PC-9 (cell line): ENCODE measurements around the gene NFATC1.

ENCODE experiments used
- EZH2 ChIP-seq: fragments of 200-600 bp; sonication (generic); IDR thresholded peaks from 2 replicates; pipeline ENCODE4 v1.8.0; 2017; ENCODE audit warnings: antibody characterized with exemption, low read depth
- TF ChIP-seq, protein P1 (sequence below): fragments of 200-600 bp; sonication (generic); conservative IDR thresholded peaks from 2 replicates; pipeline ENCODE4 v1.6.1; 2017; ENCODE audit warnings: mixed run types, antibody characterized with exemption, mild to moderate bottlenecking, moderate library complexity

DNA sequence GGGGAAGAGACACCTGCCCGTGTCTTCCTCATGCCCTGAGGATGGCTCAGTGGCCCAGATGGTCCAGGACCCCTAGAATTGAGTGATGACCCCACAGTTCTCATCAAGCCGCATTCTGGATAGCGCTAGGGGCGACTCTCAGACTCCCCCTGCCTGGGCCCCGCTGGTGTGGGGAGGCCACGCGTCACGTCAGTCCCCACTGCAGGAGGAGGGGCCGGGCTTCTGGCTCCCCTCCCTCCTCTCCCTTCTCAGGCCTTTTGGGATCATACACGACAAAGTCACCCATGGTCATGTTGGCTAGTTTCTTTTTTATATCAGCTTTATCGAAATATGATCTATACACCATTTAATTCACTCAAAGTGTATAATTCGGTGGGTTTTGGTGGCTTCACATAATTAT lies 61.5 kb downstream of the NFATC1 start:
- TF ChIP-seq, protein P1, sequence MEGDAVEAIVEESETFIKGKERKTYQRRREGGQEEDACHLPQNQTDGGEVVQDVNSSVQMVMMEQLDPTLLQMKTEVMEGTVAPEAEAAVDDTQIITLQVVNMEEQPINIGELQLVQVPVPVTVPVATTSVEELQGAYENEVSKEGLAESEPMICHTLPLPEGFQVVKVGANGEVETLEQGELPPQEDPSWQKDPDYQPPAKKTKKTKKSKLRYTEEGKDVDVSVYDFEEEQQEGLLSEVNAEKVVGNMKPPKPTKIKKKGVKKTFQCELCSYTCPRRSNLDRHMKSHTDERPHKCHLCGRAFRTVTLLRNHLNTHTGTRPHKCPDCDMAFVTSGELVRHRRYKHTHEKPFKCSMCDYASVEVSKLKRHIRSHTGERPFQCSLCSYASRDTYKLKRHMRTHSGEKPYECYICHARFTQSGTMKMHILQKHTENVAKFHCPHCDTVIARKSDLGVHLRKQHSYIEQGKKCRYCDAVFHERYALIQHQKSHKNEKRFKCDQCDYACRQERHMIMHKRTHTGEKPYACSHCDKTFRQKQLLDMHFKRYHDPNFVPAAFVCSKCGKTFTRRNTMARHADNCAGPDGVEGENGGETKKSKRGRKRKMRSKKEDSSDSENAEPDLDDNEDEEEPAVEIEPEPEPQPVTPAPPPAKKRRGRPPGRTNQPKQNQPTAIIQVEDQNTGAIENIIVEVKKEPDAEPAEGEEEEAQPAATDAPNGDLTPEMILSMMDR, result no peak
- TF ChIP-seq EZH2, result no peak
